HG02623 (cell line): ENCODE results near the gene TMEM145.

Experiments
- ATAC-seq: cut with Tn5 transposase; IDR thresholded peaks from one replicate; pipeline ENCODE4 v1.9.1; 2021; ENCODE audit warnings: moderate library complexity; ENCODE audit not compliant: unreplicated experiment

The TMEM145 gene

DNA sequence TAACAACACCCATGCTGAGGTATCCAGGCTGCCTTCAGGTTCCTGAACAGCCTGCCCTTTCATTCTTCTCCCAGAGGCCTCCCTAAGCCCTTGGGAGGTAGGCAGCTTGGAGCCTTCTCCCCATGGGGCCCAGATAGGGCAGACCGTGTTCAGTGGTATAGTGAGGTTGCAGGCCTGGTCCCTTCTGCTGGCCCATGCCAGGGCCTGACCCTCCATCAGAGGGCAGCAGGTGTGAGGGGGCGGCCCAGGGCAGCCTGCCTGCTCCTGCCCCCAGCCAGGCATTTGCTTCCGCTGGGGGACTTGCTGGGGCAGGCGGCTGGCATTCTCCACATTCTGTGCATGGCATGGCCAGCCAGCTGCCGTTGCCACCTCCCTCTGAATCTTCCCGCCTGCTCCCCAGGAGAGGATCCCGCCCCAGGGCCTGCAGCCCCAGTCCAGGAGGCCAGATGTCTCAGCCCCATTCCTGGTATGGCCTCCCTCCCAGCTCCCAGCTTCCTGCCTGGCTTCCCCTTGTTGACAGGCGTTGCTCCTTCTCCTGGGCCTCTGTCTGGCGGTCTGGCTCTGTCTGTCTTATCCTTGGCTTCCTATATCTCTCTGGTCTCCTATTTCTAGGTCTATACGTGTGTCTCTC lies 35.2 kb upstream of the TMEM145 start:
- no peak for ATAC-seq

DNA sequence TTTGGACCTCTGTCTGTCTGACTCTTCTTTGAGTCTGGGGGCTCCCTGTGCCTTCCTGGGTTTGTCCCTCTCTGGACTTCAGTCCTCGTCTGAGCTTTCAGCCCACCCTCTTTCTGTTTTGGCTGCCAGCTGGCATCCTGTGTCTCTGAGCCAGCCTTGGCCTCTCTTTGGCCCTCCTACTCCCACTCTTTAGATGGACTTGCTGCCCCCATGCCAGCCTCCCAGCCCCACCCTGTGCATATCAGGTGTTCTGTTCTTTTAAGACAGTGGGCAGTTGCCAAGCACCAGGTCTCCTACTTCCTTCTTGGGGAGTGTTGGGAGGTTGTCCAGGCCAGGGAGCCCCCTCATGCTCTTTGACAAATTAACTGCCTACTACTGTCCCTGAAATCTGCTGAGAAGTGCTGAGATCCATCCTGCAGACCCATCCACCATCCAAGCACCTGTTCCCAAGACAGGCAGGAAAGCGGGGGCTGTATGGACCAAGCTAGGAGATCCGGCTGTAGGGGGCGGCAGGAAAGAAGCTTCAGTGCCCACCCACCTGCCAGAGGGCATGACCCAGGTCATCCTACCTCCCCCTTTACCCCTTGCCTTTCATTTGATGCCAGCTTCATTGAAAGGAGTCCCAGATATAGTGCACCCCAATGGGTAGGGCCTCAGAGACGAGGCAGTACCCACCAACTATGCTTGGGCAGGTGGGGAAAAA lies 34.5 kb upstream of the TMEM145 start:
- ATAC-seq = no peak

DNA sequence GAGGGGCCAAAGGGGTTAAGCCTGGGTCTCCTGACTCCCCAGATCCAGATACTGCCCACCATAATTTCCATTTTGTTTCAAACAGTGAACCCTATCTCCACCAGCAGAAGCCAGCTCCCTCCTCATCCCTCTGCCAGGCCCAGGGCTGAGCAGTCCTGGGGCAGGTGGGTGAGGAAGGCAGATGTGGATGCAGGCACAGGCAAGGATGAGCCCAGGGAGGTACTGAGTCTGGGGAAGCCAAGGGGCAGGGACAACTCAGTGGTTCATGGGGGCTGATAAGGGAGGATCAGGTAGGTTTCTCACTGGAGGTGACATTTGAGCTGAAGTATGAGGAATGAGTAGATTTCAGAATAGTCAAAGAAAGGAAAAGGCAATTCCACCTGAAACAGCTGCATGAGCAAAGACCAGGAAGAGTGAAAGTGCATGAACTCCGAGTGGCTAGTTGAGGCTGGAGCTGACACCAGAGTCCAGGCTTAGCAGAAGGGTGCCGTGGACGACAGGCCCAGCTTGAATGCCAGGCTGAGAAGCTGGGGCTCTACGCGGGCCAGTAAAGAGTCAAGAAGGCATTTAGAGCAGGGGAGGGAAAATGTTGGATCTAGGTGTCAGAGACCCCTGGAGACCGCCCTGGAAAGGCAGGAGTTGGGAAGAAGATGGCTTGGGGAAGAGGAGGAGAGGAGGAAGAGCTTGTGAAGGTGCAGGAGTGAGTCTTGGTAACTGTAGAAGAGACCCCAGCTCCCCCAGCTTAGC lies 33.8 kb upstream of the TMEM145 start:
- no peak for ATAC-seq

DNA sequence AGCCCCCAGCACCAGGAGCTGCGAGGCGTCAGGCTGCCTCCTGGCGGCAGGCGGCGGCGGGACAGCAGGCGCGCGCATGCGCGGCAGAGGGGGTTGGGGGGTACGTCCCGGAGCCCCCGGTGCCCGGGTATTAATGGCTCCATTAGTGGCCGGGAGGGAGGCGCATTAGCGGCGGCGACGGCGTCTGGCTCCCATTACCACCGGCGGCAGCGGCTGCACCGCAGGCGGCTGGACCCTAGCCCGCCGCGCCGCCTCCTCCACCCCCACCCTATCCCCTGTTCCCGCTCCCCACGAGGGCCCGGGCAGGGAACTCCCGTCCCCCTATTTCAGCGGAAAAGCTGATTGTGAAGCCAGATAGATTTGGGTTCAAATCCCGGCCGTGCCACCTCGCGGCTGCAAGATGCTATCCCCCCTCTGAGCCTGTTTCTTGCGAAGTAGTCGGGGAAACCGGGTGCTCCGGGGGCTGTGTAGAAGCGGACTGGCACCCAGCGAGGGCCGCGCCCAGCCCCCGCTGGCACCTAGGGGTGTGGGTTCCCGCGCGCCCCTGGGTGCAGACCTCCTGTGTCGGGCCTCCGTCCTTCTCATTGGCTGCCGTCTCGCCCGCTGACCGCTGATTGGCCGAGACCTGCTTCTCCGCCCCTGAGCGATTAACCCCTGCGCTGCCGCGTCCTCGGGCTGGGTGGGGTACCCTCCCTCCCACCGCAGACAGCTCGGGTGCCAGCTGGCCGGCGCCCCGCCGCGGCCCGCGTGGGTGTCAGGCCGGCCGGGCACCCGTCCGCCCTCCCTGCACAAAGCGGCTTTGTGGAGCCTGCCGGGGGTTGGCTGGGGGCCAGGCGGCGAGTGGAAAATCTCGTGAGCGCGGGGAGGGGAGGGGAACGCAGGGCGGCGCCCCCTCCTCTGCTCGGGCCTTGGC lies 33.0 kb upstream of the TMEM145 start:
- ATAC-seq = peak; percentile 28

DNA sequence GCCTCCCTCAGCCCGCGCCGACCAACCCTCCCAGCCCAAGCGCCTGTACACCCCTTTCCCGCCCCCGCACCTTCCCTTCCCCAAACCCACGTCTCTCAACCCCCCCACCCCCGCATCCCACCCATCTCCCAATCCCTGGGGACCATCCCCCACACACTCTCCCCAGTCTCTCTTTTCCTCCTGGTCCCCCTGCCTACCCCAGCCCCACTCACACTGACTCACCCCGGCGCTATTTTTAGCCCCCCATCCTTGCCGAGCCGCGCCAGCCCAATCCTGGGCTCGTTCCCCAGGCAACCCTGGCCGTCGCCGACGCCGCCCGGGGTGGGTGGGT lies 32.3 kb upstream of the TMEM145 start:
- no peak for ATAC-seq

DNA sequence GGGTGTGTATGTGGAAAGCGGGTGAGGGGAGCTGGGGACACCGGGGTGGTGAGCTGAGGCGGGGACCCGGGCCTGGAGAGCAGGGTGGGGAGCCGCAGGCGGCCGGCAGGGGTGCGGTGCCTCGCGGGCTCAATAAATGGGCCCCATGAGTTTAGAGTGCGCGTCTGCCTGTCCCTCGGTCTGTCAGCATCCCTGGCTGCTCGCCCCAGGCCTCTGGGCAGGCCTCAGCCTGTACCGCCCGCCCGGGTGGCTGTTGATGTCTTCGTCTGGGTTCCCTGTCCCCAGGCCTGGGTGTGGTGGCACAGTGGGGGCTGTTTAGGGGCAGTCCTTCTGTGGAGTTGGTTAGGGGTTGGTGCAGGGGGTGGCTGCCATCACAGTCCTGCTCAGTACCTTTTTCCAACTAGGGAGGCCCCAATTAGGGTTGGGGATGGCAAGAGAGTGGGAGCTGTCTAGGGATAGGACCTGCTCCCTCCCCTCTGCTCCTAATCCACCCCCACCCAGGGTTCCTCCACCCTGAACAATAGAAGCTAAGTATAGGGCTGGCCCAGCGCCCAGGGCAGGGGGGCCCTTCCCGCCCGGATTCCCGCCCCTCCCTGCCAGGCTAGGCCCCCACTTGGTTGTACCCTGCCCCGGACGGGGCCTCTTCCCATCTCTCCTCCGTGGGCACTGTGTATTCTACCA lies 31.8 kb upstream of the TMEM145 start:
- no peak for ATAC-seq

DNA sequence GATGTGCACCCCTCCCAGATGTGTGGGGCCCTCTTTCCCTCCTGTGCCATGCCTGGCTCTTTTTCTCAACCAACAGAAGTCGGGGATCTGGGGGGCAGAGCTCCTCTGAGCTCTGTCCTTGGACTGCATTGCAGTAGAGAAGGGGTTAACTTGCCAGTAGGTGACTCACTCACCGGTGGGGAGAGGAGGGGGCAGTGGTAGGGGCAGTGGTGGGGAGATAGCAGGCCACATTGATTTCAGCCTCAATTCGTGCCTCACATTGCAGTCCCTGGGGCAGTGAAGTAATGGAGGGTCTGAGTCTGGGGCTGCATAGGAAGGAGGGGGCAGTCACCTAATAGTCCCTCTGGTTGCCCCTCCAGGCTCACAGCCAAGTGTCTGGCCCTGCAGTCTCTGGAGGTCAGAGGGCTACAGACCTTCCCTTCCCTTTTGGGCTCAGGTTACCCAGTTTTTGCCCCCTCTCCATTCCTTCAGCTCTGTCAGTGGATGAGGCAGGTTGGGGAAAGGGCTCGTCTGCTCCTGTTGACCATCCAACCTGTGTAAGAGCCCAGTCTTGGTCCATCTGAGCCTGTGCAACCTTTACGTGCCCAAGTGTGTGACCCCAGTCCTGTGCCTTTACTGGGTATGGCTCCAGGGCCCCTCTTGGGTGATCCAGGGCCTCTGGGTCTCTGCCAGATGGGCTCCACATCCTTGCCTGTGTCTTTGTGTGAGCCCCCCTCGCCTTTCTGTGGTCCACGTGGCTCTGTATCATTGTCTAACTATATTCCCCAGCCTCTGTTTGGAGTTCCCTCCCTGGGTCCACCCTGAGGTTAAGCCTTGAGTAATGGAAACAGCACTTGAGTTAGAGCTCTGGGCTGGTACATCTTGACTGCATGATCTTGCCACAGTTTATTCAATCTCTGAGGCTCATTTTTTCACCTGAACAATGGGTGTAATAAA lies 31.0 kb upstream of the TMEM145 start:
- ATAC-seq = no peak

DNA sequence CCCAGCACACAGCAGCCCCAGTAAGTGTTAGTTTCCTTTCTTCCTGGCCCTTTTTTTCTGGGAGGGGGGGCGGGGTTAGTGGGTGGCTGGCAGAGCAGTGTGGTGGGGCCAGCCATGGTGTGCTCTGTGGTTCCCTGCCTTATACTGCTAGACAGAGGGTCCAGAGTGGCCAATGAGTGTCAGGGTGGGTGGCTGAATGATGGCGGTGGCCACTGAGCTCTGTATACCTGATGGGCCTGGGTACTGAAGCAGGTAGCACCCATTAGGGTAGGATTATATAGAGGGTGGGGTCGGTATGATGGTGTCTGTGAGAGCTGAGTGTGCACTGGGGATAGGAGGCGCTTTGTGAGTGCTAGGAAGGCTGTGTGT lies 30.3 kb upstream of the TMEM145 start:
- no peak for ATAC-seq

DNA sequence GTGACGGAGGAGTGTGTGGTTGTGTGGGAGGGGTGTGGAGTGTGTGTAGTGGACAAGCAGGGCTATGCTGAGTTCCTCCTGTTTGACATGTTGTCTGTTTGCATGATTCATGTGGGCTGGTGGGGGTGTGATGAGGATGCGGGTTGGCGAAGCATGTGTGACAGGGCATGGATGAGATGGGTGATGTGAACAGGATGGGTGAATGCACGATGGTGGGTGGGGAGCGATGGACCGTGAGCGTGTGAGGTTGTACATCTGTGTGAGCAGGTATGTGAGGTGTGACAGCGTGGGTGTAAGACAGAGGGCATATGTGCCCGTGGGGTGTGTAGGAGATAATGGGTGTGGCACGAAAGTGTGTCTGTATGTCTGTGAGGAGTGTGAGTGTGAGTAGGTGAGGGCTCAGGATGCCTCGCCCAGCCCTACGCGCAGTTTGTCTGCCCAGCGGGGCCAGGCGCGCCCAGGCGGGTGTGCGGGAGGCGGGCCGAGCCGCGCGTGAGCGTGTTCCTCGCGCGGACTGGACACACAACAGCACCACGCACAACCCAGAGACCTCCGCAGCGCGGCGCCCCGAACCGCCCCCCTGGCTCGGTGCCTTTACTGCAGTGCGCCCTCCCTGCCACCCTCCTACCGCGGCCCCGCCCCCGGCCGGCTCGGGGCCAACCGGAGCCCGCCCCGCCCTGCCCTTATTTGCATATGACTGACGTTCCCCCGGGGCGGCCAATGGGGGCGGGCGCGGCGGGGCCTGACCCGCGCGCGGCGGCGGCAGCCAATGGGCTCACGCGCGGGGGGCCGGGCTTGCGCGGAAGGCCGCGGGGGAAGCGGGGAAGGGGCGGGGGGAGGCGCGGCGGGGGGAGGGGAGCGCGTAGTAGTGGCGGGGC lies 29.7 kb upstream of the TMEM145 start:
- peak; percentile 37 for ATAC-seq

DNA sequence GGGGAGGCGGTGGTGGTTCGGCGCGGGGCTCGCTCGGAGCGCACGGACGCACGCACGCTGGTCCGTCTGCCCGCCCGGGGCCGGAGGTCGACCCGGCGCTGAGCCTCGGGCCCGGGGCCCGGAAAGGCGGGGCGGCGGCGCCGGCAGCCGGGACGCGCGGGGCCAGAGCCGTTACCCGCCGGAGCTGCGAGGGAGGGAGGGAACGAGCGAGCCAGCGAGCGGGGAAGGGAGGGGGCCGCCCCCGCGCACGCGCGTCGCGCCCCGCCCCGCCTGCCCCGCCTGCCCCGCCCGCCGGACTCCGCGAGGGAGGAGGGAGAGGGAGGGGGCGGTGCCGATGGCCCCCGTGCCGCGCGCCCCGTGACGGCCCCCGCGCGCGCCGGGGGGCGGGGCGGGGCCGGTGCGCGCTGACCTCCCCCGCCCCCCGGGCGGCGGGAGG lies 29.0 kb upstream of the TMEM145 start:
- peak; percentile 38 for ATAC-seq

DNA sequence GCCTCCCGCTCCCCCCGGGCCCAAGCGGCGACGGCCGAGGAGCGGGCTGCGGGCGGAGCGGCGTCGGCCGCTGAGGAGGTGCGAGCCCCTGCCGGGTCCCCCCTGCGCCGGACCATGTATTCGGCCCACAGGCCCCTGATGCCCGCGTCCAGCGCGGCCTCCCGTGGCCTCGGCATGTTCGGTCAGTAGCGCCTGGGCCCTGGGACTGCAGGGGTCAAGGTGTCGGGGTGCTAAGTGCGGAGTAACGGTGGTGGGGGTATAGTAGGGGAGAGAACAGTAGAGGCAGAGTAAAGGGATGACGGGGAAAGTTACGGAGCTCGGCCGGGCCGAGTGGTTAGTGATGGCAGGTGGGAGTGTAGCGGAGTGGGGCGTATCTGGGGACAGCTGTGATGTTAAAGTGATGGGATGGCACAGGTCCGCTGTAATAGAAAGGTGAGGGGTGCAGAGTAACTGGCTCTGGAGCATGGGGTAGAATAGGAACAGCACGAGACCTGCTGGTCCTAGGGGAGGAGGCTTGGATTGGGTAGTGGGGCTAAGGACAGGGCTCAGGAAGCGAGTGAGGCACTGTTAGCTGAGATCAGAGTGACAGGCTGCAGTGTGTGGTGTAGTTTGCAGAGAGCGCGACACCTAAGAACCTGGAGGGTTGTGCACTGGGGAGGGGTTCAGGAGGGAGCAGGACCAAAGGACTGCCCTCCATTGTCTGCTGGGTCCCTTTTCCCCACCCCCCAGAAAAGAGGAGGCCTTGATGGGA lies 28.3 kb upstream of the TMEM145 start:
- ATAC-seq = no peak

DNA sequence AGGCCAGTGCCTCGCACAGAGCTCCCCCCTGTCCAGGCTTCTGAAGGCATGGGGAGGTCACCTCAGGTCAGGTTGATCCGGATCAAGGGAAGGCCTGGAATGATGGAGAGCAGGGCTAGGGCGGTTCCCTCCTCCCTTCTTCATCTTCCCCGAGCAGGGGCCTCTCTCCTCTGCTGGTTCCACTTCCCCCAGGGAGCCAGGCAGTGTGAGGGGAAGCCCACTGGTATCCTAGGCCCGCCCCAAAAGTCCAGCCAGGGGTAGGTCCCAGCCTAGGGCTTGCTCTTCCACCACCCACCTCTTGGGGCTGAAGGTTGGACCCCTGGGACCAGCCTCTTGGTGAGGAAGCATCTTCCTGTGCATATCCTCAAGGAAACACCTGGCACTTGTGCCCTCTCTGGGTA lies 27.6 kb upstream of the TMEM145 start:
- ATAC-seq = no peak

DNA sequence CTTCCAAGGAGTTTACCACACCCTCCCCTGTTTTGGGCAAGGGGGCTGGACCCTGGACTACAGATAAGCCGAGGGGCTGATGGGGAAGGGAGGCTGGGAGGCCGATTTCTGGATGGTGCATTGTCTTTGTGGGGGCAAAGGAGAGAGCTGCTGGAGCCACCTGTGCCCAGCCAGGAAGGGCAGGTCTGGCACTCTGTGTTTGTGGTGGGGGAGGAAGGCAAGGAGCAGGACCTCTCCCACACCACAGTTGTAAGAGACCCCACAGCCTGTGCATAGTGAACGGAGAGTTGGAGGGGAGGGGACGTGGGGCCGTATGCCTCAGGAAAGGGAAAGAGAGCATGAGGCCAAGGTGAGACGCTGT lies 27.1 kb upstream of the TMEM145 start:
- no peak for ATAC-seq

DNA sequence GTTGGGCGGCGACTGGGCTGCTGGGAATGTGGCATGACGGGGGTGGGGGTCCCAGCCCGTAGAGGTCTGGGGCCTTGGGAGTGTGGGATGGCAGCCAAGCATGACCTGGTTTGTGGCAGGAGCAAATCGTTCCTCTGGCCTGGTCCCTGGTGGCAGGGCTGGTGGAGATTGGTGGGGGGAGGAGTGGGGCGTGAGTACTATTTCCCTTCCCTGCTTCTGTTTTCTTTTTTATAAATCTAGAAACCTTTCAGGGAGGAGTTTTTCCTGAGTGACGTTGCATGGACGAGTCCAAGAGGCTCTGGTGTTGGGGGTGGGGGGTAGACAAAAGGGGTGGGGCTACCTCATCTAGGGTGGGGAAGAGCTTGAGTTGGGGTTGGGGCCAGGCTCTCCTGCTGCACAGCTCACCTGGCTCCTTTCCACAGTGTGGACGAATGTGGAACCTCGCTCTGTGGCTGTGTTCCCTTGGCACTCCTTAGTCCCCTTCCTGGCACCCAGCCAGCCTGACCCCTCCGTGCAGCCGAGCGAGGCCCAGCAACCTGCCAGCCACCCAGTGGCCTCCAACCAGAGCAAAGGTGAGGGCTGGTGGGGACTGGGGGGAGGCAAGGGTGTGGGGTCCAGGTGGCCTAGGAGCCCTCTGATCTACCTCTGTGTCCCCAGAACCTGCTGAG lies 26.6 kb upstream of the TMEM145 start:
- no peak for ATAC-seq

DNA sequence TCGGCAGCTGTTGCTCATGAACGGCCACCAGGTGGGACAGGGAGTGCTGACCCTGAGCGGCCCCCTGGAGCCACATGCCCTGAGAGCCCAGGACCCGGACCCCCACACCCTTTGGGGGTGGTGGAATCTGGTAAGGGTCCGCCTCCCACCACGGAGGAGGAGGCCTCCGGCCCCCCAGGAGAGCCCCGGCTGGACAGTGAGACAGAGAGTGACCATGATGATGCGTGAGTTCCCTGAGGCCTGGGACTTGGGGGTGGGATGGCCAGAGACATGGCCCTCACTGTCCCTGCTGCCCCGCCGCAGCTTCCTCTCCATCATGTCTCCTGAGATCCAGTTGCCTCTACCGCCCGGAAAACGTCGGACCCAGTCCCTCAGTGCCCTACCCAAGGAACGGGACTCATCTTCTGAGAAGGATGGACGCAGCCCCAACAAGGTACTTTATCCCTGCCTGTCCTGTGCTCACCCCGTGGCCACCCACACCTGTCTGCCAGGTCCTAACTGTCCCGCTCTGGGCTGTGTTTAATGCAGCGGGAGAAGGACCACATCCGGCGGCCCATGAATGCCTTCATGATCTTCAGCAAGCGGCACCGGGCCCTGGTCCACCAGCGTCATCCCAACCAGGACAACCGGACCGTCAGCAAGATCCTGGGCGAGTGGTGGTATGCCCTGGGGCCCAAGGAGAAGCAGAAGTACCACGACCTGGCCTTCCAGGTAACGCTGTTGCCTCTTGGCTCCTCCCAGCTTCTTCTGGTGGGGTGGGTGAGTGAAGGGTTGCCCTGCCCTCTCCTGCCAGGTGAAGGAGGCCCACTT lies 25.9 kb upstream of the TMEM145 start:
- ATAC-seq = no peak

DNA sequence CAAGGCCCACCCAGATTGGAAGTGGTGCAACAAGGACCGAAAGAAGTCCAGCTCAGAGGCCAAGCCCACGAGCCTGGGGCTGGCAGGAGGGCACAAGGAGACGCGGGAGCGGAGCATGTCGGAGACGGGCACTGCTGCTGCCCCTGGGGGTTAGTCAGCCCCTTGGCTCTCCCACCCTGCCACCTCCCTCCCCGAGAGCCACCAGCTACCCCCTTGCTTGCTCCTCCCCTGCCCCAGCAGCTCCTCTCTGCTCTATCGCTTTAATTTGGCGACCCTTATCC lies 25.3 kb upstream of the TMEM145 start:
- no peak for ATAC-seq

DNA sequence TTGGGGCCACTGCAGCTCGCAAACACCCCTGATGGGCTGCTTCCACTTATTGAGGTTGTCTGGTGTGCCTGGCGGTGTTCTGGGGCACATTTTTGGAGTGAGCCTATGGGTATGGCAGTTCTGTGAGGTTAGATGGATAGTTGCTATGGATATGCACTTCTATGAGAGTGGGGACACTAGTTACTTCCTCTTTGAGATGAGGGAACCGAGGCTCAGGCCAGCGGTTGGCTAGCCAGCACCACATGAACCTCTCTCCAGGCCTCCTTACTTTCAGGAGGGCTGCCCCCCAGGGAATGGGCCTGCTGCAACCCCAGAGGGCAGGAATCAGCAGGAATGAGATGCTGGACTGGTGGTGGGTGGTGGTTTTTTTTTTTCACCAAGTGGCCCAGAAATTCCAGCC lies 24.7 kb upstream of the TMEM145 start:
- no peak for ATAC-seq
